ENCODE results near the gene TPST1. TPM values are rescaled to one million over a fixed set of nuclear protein-coding genes. Genes with fewer than 3 reads are reported as not detected.

The TPST1 gene
- total and polyA plus RNA-seq, 2 of the 8 experiments (the other 6 are each of a cell fraction or from before 2014, with no cell fraction given), result 8.2 to 18.4 TPM

DNA sequence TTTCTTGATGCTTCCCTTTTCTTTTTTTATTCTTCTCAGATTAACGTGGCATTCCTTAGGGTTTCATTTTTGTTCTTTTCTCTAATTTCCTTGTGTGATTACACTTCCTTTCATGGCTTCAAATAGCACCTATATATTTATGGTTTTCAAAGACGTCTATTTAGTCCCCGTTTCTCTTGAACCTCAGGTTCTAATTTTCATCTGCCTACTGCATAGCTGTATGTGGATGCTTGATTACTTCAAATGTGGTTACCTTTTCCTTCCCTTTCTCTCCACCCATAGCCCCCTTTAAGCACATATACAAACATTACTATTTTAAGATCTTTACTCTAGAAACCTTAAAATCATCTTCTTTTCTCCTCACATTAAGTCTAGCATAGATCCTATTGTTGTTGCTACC is 2.4 kb downstream of the TPST1 start:
- Histone ChIP-seq H2BK120ac (replicated peaks; ENCODE audit: low read depth, low read length) (no peak overlapping the region), H3K18ac (ENCODE audit: extremely low read depth, low read length) (no peak overlapping the region), H2BK5ac (ENCODE audit: low read depth, low read length) (no peak overlapping the region), H2AK5ac (ENCODE audit: low read depth, low read length) (no peak overlapping the region), H3K79me1 (ENCODE audit: low read depth, low read length) (no peaks in the 10 kb centered on the region; the same call in 1 of the 2 replicates), H3K36me3 (ENCODE audit: control insufficient read depth in 2 of 4, insufficient read depth in 4 of 4, low read length in 3 of 4) (no peaks in the 10 kb centered on the region), H3K9me3 (ENCODE audit: insufficient read depth in 2 of 2, low read depth in 1 of 2, low read length in 1 of 2) (no peaks in the 10 kb centered on the region), H3K23ac (ENCODE audit: insufficient read length) (no peak overlapping the region), H3K27ac (ENCODE audit: low read depth, low read length) (no peak overlapping the region), H3K27me3 (replicated peaks in 1 of 4; ENCODE audit: control insufficient read depth in 3 of 4, extremely low read depth in 1 of 4, insufficient read depth in 3 of 4, low read length in 3 of 4) (no peaks in the 10 kb centered on the region), H3K4me1 (replicated peaks in 1 of 4; ENCODE audit: control insufficient read depth in 3 of 4, insufficient read depth in 4 of 4, low read length in 3 of 4) (peaks cover 0 to 4% (median 2%) of the 10 kb centered on the region in 4 experiments; a peak in 4 of 7 replicates), H3K23me2 (ENCODE audit: low read depth, low read length) (peaks cover 9% of the 10 kb centered on the region), H4K5ac (ENCODE audit: insufficient read length, low read depth, low read length) (no peak overlapping the region), H3K79me2 (ENCODE audit: control insufficient read depth in 1 of 2, insufficient read depth in 2 of 2, low read length in 2 of 2) (peaks cover 0 to 6% of the 10 kb centered on the region in 2 experiments; a peak in 1 of 4 replicates), H2BK15ac (ENCODE audit: low read length) (no peak overlapping the region), H2BK20ac (ENCODE audit: low read length) (no peak overlapping the region), H3K14ac (ENCODE audit: insufficient read length) (no peak overlapping the region), H2AFZ (ENCODE audit: low read length) (no peak overlapping the region), H3K9ac (replicated peaks in 1 of 4; ENCODE audit: extremely low read depth in 1 of 4, low read depth in 3 of 4, low read length in 3 of 4) (no peak overlapping the region), H3K4me3 (ENCODE audit: extremely low read depth in 1 of 4, insufficient read depth in 2 of 4, low read depth in 3 of 4, low read length in 4 of 4) (no peak overlapping the region), H4K20me1 (replicated peaks in 1 of 2; ENCODE audit: control insufficient read depth in 1 of 2, insufficient read depth in 2 of 2, low read length in 2 of 2) (peaks cover 0 to 2% of the 10 kb centered on the region in 2 experiments), H4K91ac (replicated peaks; ENCODE audit: insufficient read length, low read length) (no peak overlapping the region), H3K56ac (replicated peaks; ENCODE audit: insufficient read length, low read depth, low read length) (no peak overlapping the region), H3K4me2 (ENCODE audit: insufficient read depth in 1 of 2, low read depth in 2 of 2, low read length in 2 of 2) (no peak overlapping the region; a peak in 1 of 4 replicates), H4K8ac (ENCODE audit: extremely low read depth, insufficient read depth, low read length) (no peak overlapping the region), H2BK12ac (ENCODE audit: low read depth, low read length) (no peak overlapping the region), H3K4ac (replicated peaks; ENCODE audit: insufficient read length, low read depth, low read length) (no peak overlapping the region)
- CTCF ChIA-PET (ENCODE audit: partially characterized antibody), result interaction anchor here (1.5 kb wide), 1 partner anchor 15 kb away, joined by 3 read pairs; no protein-coding TSS in a partner anchor
- FAIRE-seq, result no peak
- POLR2A ChIA-PET (ENCODE audit: partially characterized antibody), result interaction anchor here (0.6 kb wide), 1 partner anchor 789 kb away, joined by 4 read pairs; the partner anchor contains the start of gene TYW1
- 87% methylated on average over 3 of the region's 3 CpGs; no CpG with 5 or more reads in 1 of the 2 experiments for WGBS, 2 experiments (ENCODE audit: extremely low coverage in 1 of 2, insufficient coverage in 1 of 2, insufficient read length in 1 of 2, insufficient replicate concordance in 2 of 2, low coverage in 1 of 2, low lambda C conversion rate in 2 of 2, missing lambda C conversion rate in 1 of 2)
- no peak for DNase-seq (ENCODE audit: low read depth in 1 of 2, low spot score in 2 of 2)
- TF ChIP-seq RFX5 (IDR thresholded peaks at IDR 0.05; ENCODE audit: borderline replicate concordance, low read depth, low read length) (no peak), FOSL1 (IDR thresholded peaks at IDR 0.05; ENCODE audit: insufficient read depth, low read depth, low read length) (no peak), RXRA (IDR thresholded peaks at IDR 0.05; ENCODE audit: insufficient read depth, low read depth, low read length) (no peak), POLR2A (IDR thresholded peaks at IDR 0.05; ENCODE audit: control extremely low read depth in 1 of 2, low read depth in 2 of 2, low read length in 2 of 2) (no peak), RNF2 (IDR thresholded peaks at IDR 0.05; ENCODE audit: borderline replicate concordance, low read depth, low read length, missing control alignments, poor library complexity, severe bottlenecking) (no peak), CREB1 (IDR thresholded peaks at IDR 0.05) (no peak), POU5F1 (IDR thresholded peaks at IDR 0.05; ENCODE audit: low read depth, low read length) (no peak), SUZ12 (IDR thresholded peaks at IDR 0.05; ENCODE audit: low read length) (no peak), KDM4A (IDR thresholded peaks at IDR 0.05; ENCODE audit: low read depth, low read length, severe bottlenecking) (no peak), POLR2AphosphoS5 (IDR thresholded peaks at IDR 0.05; ENCODE audit: low read depth, low read length) (no peak), CBX8 (IDR thresholded peaks at IDR 0.05; ENCODE audit: borderline replicate concordance, low read depth, low read length) (no peak), HDAC2 (IDR thresholded peaks at IDR 0.05; ENCODE audit: borderline replicate concordance in 1 of 2, low read depth in 2 of 2, low read length in 2 of 2) (no peak)

All from H1 (cell line).